ENCODE results near the gene RAB10. TPM values are rescaled to one million over a fixed set of nuclear protein-coding genes. Genes with fewer than 3 reads are reported as not detected.

The RAB10 gene
- total RNA-seq, 1 donor from 2014 or later, result 96.7 TPM

GRCh38 chr2:26184121-26184520 is 150.2 kb downstream of the RAB10 start:
- ATAC-seq (no peak), DNase-seq (ENCODE audit: missing footprints) (no peak)
- intact Hi-C loops (cut with DNase I), result no loop called here

- DNase-seq (ENCODE audit: missing footprints) (peak; percentile 94), ATAC-seq (peak; percentile 90)
- intact Hi-C loops (cut with DNase I), result no loop called here
Measured at GRCh38 chr2:26184555-26185303, 150.8 kb downstream of the RAB10 start.

- no peak for ATAC-seq
- no peak for DNase-seq (ENCODE audit: missing footprints)
- intact Hi-C loops (cut with DNase I), result no loop called here
Measured at GRCh38 chr2:26185304-26185928, 151.5 kb downstream of the RAB10 start.

- intact Hi-C loops (cut with DNase I), result no loop called here
- DNase-seq (ENCODE audit: missing footprints), result no peak
- no peak for ATAC-seq
Measured at GRCh38 chr2:26185954-26186770, 152.3 kb downstream of the RAB10 start.

Other genes with a start within 250 kb of the RAB10 start
- gene ASXL2, start 155.6 kb upstream of the RAB10 start, total RNA-seq, result 21.7 TPM
- 3.1 TPM for gene KIF3C, start 51.6 kb upstream of the RAB10 start, total RNA-seq
- 1.4 TPM for gene GAREM2, start 139.0 kb downstream of the RAB10 start, total RNA-seq
- gene HADHA, start 210.5 kb downstream of the RAB10 start, total RNA-seq, result 764 TPM
- 1,782 TPM for gene HADHB, start 210.9 kb downstream of the RAB10 start, total RNA-seq

Data from Right ventricle myocardium inferior (tissue), 1 donor.